AG10803 (cell line): ENCODE data around the gene CCDC61.

Source experiments
- DNase-seq: peaks from one replicate; pipeline ENCODE4 v3.0.0; 2010; ENCODE audit warnings: low read depth
- H3K4me3 ChIP-seq: 2 replicates; pipeline ENCODE4 v1.5.1; 2011; ENCODE audit warnings: mild to moderate bottlenecking, low read length, control low read depth
- TF ChIP-seq, protein P1 (sequence below): conservative IDR thresholded peaks from 2 replicates; pipeline ENCODE4 v1.5.1; 2011; ENCODE audit warnings: mild to moderate bottlenecking, low read length, control low read depth, inconsistent platforms

CCDC61 gene, protein sequence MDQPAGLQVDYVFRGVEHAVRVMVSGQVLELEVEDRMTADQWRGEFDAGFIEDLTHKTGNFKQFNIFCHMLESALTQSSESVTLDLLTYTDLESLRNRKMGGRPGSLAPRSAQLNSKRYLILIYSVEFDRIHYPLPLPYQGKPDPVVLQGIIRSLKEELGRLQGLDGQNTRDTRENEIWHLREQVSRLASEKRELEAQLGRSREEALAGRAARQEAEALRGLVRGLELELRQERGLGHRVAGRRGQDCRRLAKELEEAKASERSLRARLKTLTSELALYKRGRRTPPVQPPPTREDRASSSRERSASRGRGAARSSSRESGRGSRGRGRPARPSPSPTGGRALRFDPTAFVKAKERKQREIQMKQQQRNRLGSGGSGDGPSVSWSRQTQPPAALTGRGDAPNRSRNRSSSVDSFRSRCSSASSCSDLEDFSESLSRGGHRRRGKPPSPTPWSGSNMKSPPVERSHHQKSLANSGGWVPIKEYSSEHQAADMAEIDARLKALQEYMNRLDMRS

DNA sequence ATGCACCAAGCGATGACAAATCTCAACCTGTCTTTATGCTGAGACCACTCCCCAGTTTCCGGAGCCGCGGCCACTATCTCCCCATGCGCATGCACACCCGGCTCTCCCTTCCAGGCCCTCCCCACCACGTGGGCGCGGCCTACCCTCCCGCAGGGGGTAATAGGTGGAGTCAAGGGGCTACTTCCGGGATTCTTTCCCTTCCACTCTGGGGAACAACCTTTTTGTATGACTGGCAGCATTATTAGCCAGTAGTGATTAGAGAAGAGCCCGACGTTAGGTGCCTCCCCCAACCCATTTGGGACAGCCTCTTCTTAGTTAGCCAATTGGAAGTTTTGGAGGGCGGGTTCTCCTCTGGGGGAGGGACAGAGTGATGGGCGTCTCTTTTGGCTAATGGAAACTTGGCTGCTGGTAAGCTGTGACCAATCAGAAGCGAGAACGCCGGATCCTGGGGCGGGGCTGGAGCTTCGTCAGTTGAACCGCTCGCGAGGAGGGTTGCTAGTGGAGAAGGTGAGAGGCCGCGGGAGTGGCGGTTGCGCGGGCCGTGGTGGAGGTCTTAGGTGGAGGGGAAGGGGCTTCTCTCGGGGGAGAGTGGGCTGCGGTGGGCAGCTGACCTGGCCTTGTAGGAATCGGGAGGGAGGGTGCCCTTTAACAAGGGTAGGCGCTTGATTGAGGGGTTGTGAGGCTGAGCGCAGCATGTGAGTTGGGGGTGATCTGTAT lies at the start of gene CCDC61:
TSS of gene CCDC61 (plus strand) at position 470 of the 717 bp plus-strand sequence. CDS start 7,552 bp downstream, outside the sequence.
- TF ChIP-seq, protein P1, sequence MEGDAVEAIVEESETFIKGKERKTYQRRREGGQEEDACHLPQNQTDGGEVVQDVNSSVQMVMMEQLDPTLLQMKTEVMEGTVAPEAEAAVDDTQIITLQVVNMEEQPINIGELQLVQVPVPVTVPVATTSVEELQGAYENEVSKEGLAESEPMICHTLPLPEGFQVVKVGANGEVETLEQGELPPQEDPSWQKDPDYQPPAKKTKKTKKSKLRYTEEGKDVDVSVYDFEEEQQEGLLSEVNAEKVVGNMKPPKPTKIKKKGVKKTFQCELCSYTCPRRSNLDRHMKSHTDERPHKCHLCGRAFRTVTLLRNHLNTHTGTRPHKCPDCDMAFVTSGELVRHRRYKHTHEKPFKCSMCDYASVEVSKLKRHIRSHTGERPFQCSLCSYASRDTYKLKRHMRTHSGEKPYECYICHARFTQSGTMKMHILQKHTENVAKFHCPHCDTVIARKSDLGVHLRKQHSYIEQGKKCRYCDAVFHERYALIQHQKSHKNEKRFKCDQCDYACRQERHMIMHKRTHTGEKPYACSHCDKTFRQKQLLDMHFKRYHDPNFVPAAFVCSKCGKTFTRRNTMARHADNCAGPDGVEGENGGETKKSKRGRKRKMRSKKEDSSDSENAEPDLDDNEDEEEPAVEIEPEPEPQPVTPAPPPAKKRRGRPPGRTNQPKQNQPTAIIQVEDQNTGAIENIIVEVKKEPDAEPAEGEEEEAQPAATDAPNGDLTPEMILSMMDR: no peak
- peak; percentile 99 for DNase-seq
- peak within 1 kb of the TSS; percentile 95 for H3K4me3 ChIP-seq

DNA sequence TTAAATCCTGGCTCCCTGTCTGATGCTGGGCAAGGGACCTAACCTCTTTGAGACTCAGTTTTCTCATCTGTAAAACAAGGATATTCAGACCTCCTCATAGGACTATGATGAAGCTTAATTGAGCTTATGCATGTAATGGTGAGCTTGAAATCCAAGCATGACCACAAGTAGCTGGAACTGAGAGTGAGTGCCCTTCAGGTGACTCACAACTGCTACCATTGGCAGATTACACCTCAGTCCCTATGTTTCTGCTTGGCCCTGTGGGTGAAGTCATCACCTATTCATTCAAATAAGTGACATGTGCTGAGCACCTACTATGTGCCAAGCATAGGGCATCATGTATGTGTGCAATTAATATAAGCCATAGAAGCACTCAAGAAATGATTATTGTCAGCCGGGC lies 47.3 kb upstream of the CCDC61 start:
- H3K4me3 ChIP-seq: no peak overlapping the region
- TF ChIP-seq, protein P1: no peak
- DNase-seq: peak; percentile 30

DNA sequence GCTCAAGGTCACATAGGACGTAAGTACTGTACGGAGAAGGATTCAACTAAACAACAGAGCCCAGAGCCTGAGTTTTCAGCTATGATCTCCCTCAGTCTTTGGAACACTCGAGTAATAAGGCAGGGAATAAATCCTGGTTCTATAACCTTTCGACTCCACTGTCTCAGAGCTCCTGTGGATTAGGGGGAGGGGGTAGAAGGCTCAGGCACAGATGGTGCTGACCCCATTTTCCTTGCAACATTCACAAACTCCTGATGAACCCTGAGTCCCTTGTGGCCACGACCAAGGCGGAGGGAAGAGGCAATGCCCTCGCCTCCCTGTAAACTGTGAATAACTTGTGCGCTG lies 43.0 kb upstream of the CCDC61 start:
- TF ChIP-seq, protein P1: no peak
- H3K4me3 ChIP-seq: no peak overlapping the region
- DNase-seq: no peak

DNA sequence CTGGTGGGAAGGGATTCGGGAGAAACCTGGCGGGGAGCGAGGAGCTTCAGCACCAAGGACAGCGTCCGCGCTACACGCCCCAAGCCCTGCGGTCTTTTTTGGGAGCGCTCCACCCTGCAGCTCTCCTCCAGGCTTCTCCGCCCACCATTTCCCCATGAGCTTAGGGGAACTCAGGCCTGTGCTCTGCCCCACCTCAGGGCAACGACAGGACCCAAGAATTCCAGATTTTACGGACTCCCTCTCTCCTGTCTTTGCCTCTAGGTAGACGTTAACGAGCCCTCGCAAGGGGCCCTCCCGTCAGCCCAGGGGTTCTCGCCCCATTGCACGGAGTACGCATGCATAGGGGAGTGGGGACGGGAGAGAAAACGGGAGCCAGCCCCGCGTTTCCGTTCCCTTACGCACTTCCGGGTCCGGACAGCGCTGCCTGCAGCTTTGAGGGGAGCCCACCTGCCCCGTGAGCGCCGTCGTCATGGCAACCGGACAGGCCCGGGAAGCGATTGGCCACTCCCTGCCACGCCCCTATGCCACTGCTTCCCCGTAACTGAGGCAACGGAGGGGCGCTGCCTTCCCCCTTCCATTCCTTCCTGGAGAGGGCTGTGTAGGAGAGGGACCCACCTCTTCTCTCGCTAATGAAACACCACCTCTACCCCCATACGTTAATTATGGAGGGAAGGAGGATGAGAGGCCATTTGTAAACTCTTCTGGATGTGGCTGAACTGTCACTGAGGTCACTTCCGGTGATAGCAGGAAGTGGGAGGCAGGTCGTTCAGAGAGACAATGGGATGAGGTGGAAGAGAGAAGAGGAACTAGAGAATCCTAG lies 42.4 kb upstream of the CCDC61 start:
- DNase-seq: peak; percentile 43
- TF ChIP-seq, protein P1: no peak
- peak overlapping the region; percentile 29 for H3K4me3 ChIP-seq

DNA sequence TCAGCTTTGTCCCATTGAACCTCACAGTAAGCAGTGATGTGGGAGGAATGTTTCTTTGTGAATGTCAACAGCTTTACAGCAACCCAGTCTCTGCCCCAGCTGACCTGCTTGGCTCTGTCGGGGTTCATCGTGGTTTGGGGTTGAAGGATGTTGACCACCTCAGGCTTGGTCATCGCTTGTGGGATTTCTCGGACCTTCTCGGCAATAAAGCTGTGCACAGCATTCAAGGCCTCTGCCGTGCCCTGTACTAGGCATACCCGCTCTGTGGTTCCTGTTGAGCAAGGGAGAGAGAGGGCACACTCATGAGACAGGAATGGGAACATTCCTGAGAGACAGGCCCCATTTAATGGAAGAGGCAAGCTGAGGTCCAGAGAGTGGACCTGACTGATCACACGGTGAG lies 41.6 kb upstream of the CCDC61 start:
- TF ChIP-seq, protein P1: no peak
- no peak for DNase-seq
- no peak overlapping the region for H3K4me3 ChIP-seq

DNA sequence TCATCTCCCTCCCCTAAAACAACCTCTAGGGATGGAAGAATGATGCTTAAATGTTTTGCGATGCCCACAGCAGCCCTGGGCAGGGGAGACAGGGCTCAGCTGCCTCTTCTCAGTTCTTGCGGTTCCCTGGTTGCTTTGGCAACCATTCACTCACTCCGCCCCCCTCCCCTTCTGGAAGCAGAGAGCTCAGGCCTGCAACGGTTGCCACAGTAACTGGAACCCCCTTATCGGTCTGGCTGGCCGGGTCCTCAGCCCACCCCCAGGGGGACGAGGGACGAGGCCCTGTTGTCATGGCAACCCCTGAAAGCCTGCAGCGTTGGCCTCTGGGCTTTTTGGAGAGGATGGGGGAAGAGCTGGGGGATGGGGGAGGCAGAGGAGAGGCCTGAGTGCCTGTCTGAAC lies 41.1 kb upstream of the CCDC61 start:
- H3K4me3 ChIP-seq: no peak overlapping the region
- TF ChIP-seq, protein P1: no peak
- no peak for DNase-seq
